Measurements from ENCODE around the gene ADARB1.
"Not testable (repeated sequence)": the region's sequence is repeated elsewhere in the genome, so short reads cannot be mapped to it uniquely, and the experiment has no call there.

ADARB1 gene

DNA sequence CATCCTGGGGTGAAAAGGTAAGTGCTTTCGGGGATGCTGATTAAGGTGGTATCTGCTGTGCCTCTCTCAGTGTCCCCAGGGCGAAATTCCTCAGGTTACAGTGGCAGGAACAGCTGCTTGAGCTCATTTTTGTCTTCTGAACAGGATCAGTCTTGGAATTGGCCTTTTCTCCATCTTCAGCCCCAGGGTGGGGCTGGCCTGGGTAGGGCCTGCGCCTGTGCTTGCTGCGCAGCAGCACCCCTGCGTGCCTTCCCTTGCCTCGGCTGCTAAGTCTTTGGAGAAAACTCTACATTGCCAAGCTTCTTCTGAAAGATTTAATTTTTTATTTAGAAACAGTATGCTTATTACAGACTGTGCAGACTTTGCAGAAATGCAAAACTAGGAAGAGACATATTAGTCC is 41.7 kb downstream of the ADARB1 start:
- no peak for DNase-seq (ENCODE audit: low read depth)

DNA sequence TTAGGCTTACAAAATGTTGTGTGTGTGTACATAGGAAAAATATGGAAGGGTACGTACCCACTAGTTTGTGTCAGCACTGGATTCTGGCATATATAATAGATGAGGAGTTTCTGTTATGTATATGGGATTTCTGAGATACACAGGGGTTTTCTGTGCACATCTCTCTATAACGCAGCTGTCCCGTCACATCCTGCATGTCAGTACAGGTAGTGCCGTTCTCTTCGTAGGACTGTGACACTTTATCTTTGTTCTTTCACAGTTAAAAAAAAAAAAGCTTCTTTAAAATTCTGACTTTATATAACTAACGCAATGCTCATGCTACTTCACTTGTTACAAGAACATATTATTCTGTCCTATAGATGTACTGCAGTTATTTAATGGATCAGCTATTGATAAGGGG is 42.9 kb downstream of the ADARB1 start:
- DNase-seq (ENCODE audit: low read depth): no peak

- DNase-seq (ENCODE audit: low read depth): no peak
Measured at GRCh38 chr21:45118099-45118498, 43.7 kb downstream of the ADARB1 start.

DNA sequence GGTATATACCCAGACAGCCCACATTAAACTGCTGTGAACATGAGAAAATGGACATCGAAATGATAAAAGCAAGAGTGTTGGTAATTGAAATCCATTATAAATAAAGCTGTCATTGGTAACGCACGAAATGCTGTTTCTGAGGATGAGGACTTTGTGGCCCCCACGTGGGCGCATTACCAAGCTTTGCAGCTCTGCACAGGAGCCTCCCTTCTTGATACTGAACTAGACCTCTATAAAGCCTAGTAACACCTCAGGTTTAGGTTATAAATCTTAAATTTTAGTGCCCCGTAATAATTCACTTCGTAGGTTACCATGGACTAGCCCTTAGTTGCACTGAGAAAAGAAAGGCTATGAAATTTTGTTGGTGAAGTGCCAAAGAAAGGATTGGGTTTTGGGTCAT is 45.4 kb downstream of the ADARB1 start:
- no peak for DNase-seq (ENCODE audit: low read depth)

- DNase-seq (ENCODE audit: low read depth): no peak
Measured at GRCh38 chr21:45120975-45121374, 46.6 kb downstream of the ADARB1 start.

- no peak for DNase-seq (ENCODE audit: low read depth)
Measured at GRCh38 chr21:45122030-45122429, 47.6 kb downstream of the ADARB1 start.

- no peak for DNase-seq (ENCODE audit: low read depth)
Measured at GRCh38 chr21:45122432-45123132, 48.2 kb downstream of the ADARB1 start.

DNA sequence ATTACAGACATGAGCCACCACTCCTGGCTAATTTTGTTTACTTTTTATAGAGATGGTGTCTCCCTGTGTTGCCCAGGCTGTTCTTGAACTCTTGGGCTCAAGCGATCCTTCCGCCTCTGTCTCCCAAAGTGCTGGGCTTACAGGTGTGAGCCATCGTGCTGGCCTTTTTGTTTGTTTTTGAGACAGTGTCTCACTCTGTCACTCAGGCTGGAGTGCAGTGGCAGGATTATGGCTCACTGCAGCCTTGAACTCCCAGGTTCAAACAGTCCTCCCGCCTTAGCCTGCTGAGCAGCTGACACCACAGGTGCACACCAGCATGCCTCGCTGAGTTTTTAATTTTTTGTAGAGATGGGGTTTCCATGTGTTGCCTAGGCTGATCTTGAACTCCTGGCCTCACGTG is 49.1 kb downstream of the ADARB1 start:
- no peak for DNase-seq (ENCODE audit: low read depth)

DNA sequence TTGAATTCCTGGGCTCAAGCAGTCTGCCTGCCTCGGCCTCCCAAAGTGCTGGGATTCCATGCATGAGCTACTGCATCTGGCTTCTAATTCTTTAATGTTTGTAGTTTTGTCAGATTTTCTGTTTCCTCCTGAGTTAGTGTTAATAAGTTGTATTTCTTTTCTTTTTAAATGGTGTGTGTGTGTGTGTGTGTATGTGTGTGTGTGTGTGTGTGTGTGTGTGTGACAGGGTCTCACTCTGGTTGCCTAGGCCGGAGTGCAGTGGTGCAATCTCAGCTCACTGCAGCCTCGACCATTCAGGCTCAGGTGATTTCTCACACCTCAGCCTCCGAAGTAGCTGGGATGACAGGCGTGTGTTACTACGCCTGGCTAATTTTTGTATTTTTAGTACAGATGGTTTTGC is 50.2 kb downstream of the ADARB1 start:
- DNase-seq (ENCODE audit: low read depth): no peak

DNA sequence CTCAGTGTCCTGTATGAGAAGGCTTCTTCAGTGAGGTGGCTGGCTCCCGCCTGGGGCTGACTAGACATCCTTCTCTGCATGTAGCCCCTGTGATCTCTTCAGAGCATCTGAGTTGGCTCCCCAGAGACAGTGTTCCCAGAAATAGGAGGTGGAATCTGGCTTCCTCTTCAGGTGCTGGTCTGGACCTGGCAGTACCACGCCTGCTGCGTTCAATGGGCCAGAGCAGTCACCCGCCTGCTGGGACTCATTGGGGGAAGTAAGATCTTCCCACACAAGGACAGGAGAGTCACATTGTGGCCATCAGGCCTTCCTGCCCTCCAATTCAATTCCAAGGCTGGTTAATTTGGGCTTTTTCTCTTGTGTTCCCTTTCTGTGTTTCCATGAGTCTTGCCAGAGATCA is 51.0 kb downstream of the ADARB1 start:
- no peak for DNase-seq (ENCODE audit: low read depth)

DNA sequence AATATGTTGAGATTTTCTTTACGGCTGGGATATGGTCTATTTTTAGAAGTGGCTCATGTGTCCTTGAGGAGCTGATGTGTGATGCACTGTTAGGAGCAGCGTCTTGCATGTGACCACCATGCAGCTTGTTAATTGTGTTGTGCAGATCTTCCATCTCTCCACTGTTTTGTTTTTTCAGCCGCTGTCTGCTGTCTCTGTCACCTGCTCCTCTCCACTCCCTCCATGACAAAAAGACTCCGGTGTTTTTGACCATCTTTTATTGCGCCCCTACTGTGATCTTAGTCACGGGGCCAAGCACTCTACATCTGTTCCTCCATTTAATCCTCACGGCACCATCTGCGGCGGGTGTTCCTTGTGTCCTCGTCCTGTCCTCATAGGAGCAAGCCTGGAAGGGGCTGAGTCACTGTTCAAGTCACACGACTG is 51.8 kb downstream of the ADARB1 start:
- DNase-seq (ENCODE audit: low read depth): no peak

DNA sequence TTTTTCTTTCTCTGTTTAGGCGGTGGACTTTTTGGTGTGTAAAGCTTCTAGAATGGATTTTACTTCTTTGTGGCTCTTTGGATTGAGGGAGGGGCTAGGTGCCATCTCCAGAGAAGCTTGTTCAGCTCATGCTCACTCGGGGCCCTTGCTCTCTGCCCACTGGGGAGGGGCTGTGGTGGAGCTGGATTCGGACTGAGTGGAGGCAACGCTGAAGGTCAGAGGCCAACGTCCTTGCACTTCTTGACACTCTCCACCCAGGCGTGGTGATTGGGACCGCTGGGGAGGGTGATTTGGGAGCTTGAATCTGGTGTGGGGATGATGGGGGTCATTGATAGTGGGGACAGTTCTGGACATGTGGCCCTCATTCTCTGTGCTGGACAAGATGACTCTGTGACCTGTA is 52.6 kb downstream of the ADARB1 start:
- no peak for DNase-seq (ENCODE audit: low read depth)

DNA sequence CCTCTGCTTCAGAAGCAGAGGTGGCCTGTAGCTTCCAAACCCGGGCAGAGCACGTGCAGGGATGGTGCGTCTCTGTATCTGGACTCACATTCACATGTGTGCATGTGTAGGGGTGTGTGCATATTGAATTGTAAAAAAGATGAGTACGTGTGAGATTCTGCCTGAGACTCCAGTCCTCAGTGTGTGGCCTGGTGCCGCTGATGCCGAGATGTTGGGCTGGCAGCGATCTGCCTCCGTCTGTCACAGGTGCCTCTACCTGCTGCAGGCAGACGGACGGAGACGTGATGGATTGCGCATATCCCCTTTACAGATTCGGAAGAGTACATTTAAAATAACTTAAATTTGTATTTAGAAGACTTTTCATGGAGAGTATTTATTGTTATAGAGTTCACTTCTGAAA is 53.6 kb downstream of the ADARB1 start:
- no peak for DNase-seq (ENCODE audit: low read depth)

DNA sequence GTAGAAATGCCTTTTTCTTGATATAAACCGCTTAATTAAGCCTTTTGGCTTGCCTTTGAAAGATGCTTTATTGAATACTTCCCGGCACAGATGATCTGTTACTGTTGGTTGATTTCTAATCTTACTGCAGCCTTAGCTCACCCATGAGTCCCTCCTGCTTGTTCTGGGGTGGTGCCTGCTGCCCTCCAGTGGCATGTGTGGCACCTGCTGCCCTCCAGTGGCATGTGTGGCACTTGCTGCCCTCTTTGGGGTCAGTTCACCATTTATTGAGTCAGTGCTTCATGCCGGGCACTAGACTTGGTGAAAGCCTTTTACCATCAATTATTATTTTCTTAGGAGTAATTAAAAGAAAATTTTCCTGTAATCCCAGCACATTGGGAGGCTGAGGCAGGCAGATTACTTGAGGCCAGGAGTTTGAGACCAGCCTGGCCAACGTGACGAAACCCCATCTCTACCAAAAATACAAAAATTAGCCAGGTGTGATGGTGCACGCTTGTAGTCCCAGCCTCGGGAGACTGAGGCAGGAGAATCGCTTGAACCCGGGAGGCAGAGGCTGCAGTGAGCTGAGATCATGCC is 54.3 kb downstream of the ADARB1 start:
- peak; percentile 52 for DNase-seq (ENCODE audit: low read depth)

DNA sequence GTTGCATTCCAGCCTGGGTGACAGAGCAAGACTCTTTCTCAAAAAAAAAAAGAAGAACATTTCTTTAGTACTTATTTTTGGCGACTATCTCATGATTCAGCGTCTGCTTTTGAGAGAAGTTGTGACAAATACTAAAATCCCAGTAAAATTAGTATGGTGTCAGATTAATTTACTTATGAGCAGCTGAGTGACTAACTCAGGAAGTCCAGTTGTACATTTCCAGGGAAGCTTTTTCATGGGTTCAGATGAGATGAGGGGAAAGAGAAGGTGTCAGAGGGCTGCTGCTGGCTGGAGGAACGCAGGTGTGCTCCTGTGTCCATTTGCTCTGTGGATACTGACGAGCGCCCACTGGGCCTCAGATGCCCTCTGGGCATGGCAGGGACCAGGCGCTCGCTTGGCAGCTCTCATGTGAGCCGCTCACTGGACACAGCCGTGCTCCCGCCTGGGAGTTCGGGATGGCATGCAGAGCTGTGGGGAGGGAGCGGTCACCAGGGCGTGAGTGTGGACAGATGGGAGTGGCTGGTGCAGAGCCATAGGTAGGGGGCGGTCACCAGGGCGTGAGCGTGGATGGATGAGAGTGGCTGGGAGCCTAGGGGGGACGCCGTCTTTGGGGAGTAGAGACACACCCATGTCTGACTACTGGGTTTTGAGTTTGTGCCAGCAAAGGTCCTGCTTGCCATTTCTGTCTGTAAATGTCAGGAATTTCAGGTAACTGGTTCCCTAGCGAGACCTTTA is 55.0 kb downstream of the ADARB1 start:
- DNase-seq (ENCODE audit: low read depth): no peak

DNA sequence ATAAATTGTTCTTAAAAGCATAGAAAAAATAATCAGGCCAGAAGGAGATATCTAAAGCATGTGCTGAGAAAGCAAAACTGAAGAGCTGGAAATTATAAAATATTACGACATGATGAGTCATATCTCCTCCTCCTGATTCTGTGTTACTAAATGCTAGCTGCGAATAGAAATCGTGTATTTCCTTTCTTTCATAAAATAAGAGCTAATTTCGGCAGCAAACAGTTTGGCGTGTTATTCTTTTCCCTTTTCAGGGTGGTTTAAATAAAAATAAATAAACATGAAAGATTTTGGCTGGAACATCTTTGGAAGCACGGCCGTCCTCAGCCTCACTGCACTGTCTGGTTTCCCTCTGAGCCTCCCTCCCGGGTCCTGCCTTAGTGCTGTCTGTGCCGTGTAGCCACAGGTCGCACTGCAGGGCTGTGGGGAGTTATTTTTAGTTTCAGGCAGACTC is 56.0 kb downstream of the ADARB1 start:
- peak; percentile 68 for DNase-seq (ENCODE audit: low read depth)

DNA sequence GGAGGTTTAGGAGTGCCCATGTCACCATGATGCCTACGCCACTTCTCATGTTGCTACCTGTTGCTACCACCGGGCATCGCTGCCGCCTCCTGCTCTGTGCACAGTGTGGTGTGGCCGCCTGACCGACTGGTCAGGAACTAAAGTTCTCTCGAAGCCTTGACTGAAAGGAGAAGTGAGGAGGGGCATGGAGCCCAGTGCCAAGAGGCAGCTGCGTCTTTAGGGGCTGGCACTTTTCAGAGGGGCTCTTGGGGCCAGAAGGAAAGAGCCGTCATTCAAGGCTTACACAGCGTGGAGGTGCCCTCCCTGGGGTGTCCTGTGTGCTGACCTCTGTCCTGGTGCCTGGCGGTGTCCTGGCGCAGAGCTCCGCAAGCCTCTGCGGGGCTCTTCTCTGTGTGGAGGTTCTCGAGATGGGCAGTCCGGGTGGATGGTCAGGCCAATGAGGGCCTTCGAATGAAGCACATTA is 57.2 kb downstream of the ADARB1 start:
- DNase-seq (ENCODE audit: low read depth): no peak

- no peak for DNase-seq (ENCODE audit: low read depth)
Measured at GRCh38 chr21:45132841-45133573, 58.6 kb downstream of the ADARB1 start.

- not testable (repeated sequence) for DNase-seq (ENCODE audit: low read depth)
Measured at GRCh38 chr21:45133574-45134278, 59.3 kb downstream of the ADARB1 start.

- no peak for DNase-seq (ENCODE audit: low read depth)
Measured at GRCh38 chr21:45134279-45135076, 60.1 kb downstream of the ADARB1 start.

DNA sequence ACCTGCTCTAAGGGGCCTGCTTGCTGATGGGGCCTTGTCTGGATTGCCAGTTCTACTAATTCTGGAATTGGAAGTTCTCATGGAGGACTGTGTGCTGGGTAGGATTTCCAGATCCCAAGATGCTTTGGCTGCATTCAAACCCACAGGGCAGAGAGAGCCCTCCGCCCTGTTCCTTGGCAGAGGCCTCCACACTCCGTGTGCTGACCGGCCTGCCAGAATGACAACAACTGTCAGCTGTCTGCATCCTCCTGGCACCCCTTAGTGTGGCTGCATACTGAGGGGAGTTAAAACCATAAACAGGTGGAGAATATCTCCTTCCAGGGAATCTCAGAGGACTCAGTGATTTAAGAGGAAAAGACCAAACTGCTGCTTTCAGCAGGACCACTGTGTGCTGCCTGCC is 60.7 kb downstream of the ADARB1 start:
- no peak for DNase-seq (ENCODE audit: low read depth)
